HEK293T (cell line): ENCODE data around the gene PPM1N.

Experiments used
- BHLHE40 ChIP-seq: fragments of 450-650 bp; IDR thresholded peaks from 2 replicates; pipeline ENCODE4 v1.6.1; 2016; ENCODE audit warnings: mild to moderate bottlenecking, moderate library complexity, borderline replicate concordance
- ELF4 ChIP-seq: fragments of 450-650 bp; IDR thresholded peaks from 2 replicates; pipeline ENCODE4 v1.6.1; 2017; ENCODE audit warnings: antibody characterized with exemption
- NFRKB ChIP-seq: fragments of 450-650 bp; IDR thresholded peaks from 2 replicates; pipeline ENCODE4 v1.6.1; 2016; ENCODE audit warnings: mild to moderate bottlenecking, moderate library complexity

DNA sequence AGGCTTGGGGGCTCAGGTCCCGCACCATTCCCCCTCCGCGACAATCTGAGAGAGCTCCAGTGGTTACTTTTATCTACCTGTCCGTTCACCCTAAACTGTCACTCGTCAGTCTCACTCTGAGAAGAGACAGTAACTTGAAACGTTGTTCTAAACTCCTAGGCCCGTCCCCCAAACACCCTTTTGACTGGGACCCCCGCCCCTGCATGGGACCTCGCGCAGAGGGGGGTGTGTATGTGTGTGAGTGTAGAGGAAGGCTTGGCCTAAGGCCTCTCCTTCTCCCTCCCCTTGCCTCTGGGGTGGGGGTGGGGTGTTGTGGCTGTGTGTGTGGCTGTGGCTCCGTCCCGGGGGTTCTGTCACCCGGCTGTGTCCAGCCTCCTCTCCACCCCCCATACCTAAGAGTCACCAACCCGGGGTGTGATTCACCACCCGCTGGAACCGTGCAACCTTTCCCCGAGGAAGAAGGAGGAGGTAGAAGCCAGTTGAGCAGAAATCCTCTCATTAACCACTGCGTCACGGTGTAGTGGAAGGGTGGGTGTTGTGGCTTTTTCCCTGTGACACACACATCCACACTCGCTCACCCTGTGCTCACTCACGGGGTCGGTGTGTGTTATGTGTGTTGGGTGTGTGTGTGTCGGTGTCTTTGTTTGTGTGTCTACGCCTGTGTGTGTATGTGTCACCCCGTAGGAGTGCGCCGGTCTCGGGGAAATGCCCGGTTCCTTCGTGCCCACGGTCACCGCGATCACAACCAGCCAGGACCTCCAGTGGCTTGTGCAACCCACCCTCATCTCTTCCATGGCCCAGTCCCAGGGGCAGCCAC lies 28.1 kb upstream of the PPM1N start:
- no peak for TF ChIP-seq BHLHE40
- TF ChIP-seq NFRKB, result no peak
- TF ChIP-seq ELF4, result no peak
